IMR-90 (cell line): ENCODE measurements around the gene FAS. TPM values are rescaled to one million over a fixed set of nuclear protein-coding genes. Genes with fewer than 3 reads are reported as not detected.
"Not testable (repeated sequence)": the region's sequence is repeated elsewhere in the genome, so short reads cannot be mapped to it uniquely, and the experiment has no call there.

Source experiments
- ATAC-seq: fragments of 200-7000 bp; cut with Tn5 transposase; 2 replicates; pipeline ENCODE4 v1.9.1; 2020; ENCODE audit warnings: low read depth, mild to moderate bottlenecking, moderate library complexity
- BruUV-seq: library from RNA; stranded (reverse); fragments of 400-500 nt; replicated peaks from 2 replicates; lab custom pipeline; 2021; lab: Mats Ljungman, UMichigan
- CTCF ChIA-PET: fragments of 300-600 bp; formaldehyde crosslinking; extraction: SDS; loops from one replicate; lab custom pipeline; 2021; ENCODE audit warnings: antibody characterized with exemption; lab: Yijun Ruan, JAX
- POLR2A ChIA-PET: fragments of 300-600 bp; sonication (Branson Sonifier 250); formaldehyde crosslinking; loops from one replicate; lab custom pipeline; 2022; ENCODE audit warnings: antibody characterized with exemption; ENCODE audit not compliant: unreplicated experiment; lab: Charles Lee
- DNase-seq: peaks from one replicate; pipeline ENCODE4 v3.0.0; 2013
- H2AFZ ChIP-seq: replicated peaks from 2 replicates; pipeline ENCODE3; 2013; ENCODE audit warnings: low read length, mild to moderate bottlenecking; ENCODE audit not compliant: poor library complexity
- H2AK5ac ChIP-seq: 2 replicates; pipeline ENCODE4 v1.6.1; 2013; ENCODE audit warnings: low read depth, low read length, inconsistent platforms
- H2AK9ac ChIP-seq: replicated peaks from 2 replicates; pipeline ENCODE3; 2013; ENCODE audit warnings: mild to moderate bottlenecking, low read depth, low read length, moderate library complexity; ENCODE audit not compliant: poor library complexity
- H2BK120ac ChIP-seq: 2 replicates; pipeline ENCODE4 v1.6.1; 2013; ENCODE audit warnings: low read depth, low read length, inconsistent platforms
- H2BK15ac ChIP-seq: 3 replicates; pipeline ENCODE4 v1.6.1; 2013; ENCODE audit warnings: low read depth, low read length, inconsistent platforms
- H2BK20ac ChIP-seq: 2 replicates; pipeline ENCODE4 v1.6.1; 2013; ENCODE audit warnings: low read depth, mild to moderate bottlenecking, inconsistent platforms, low read length, moderate library complexity
- H2BK5ac ChIP-seq: 2 replicates; pipeline ENCODE4 v1.6.1; 2013; ENCODE audit warnings: mild to moderate bottlenecking, low read depth, low read length, inconsistent platforms; ENCODE audit not compliant: poor library complexity, severe bottlenecking
- H3K14ac ChIP-seq: replicated peaks from 2 replicates; pipeline ENCODE4 v1.6.1; 2013; ENCODE audit warnings: low read depth, low read length, inconsistent platforms
- H3K18ac ChIP-seq: 2 replicates; pipeline ENCODE4 v1.6.1; 2013; ENCODE audit warnings: low read depth, low read length, control low read depth
- H3K23ac ChIP-seq: 2 replicates; pipeline ENCODE4 v1.6.1; 2013; ENCODE audit warnings: low read depth, low read length, inconsistent platforms
- H3K27ac ChIP-seq: 2 replicates; pipeline ENCODE4 v1.5.1; 2013; ENCODE audit warnings: mild to moderate bottlenecking, control low read depth, low read length; ENCODE audit not compliant: insufficient read depth
- H3K27me3 ChIP-seq: 2 replicates; pipeline ENCODE4 v1.6.1; 2013; ENCODE audit warnings: low read length; ENCODE audit not compliant: control insufficient read depth, insufficient read depth
- H3K36me3 ChIP-seq: 2 replicates; pipeline ENCODE4 v1.6.1; 2013; ENCODE audit warnings: low read length, mixed read lengths; ENCODE audit not compliant: control insufficient read depth, insufficient read depth
- H3K4ac ChIP-seq: 2 replicates; pipeline ENCODE4 v1.6.1; 2013; ENCODE audit warnings: low read depth, low read length, inconsistent platforms
- H3K4me1 ChIP-seq: 2 replicates; pipeline ENCODE4 v1.6.1; 2013; ENCODE audit warnings: low read length, mixed read lengths; ENCODE audit not compliant: control insufficient read depth, insufficient read depth
- H3K4me2 ChIP-seq: 2 replicates; pipeline ENCODE4 v1.6.1; 2013; ENCODE audit warnings: low read depth, mild to moderate bottlenecking, control low read depth, low read length, moderate library complexity
- H3K4me3 ChIP-seq: 2 replicates; pipeline ENCODE4 v1.5.1; 2013; ENCODE audit warnings: low read depth, mild to moderate bottlenecking, control low read depth, low read length, moderate library complexity; ENCODE audit not compliant: insufficient read depth
- H3K56ac ChIP-seq: 2 replicates; pipeline ENCODE4 v1.6.1; 2013; ENCODE audit warnings: low read length, inconsistent platforms; ENCODE audit not compliant: insufficient read depth; ENCODE audit errors: extremely low read depth
- H3K79me1 ChIP-seq, 2 experiments: 2 replicates each; pipeline ENCODE4 v1.6.1; 2013; ENCODE audit warnings: low read length in 2 of 2, inconsistent platforms in 1 of 2, low read depth in 1 of 2
- H3K9ac ChIP-seq: 2 replicates; pipeline ENCODE4 v1.6.1; 2013; ENCODE audit warnings: low read depth, low read length, control low read depth
- H3K9me1 ChIP-seq: 2 replicates; pipeline ENCODE4 v1.6.1; 2013; ENCODE audit warnings: low read length, inconsistent platforms; ENCODE audit not compliant: insufficient read depth
- H3K9me3 ChIP-seq: 2 replicates; pipeline ENCODE4 v1.6.1; 2013; ENCODE audit warnings: low read length; ENCODE audit not compliant: control insufficient read depth, insufficient read depth
- H4K20me1 ChIP-seq: 2 replicates; pipeline ENCODE4 v1.6.1; 2013; ENCODE audit warnings: low read length, inconsistent platforms; ENCODE audit not compliant: insufficient read depth
- H4K5ac ChIP-seq: 2 replicates; pipeline ENCODE4 v1.6.1; 2013; ENCODE audit warnings: mild to moderate bottlenecking, low read depth, low read length, control low read depth
- H4K8ac ChIP-seq, 2 experiments: 2 replicates each; pipeline ENCODE4 v1.6.1; 2013; ENCODE audit warnings: low read depth in 2 of 2, low read length in 2 of 2, control low read depth in 1 of 2, inconsistent platforms in 1 of 2
- H4K91ac ChIP-seq: 2 replicates; pipeline ENCODE4 v1.6.1; 2013; ENCODE audit warnings: low read depth, low read length, inconsistent platforms; ENCODE audit not compliant: insufficient read depth
- FOS ChIP-seq: fragments of 150-350 bp; IDR thresholded peaks from 2 replicates; pipeline ENCODE4 v1.6.1; 2016; ENCODE audit warnings: low read depth, low read length
- WGBS, 2 experiments: methylation state at CpG; one replicate each; pipeline versions ENCODE4 v1.1.5 to v1.1.7; 2013; ENCODE audit warnings: missing lambda C conversion rate in 2 of 2; ENCODE audit not compliant: insufficient read length in 1 of 2; ENCODE audit errors: extremely low coverage in 2 of 2; 5-methylcytosine and 5-hydroxymethylcytosine counted together
- dilution Hi-C: fragments of 300-500 bp; cut with HindIII; formaldehyde crosslinking; loops from one replicate; pipeline ENCODE4 v1.14.3; 2018; ENCODE audit warnings: low sequenced_read_pairs; ENCODE audit not compliant: unreplicated experiment
- in situ Hi-C: fragments of 300-500 bp; cut with MboI; formaldehyde crosslinking; loops from 3 replicates; pipeline ENCODE4 v1.14.3; 2019; ENCODE audit warnings: low sequenced_read_pairs, inconsistent platforms, mixed read lengths
- intact Hi-C: fragments of 100-400 bp; cut with micrococcal nuclease; formaldehyde crosslinking; loops from 2 replicates; pipeline ENCODE4 v1.10.0; 2022
- polyA plus RNA-seq, 3 experiments: library from polyadenylated mRNA; depleted of rRNA; stranded (reverse); fragments of >200 nt; gene quantifications; 2 replicates each; pipeline ENCODE4 v1.2.3, GENCODE V29; 2012; ENCODE audit warnings: low replicate concordance in 1 of 3
- total RNA-seq: library from RNA; depleted of rRNA; stranded (reverse); fragments of >200 nt; gene quantifications from 2 replicates; pipeline ENCODE4 v1.2.3, GENCODE V29; 2012

The FAS gene
- total and polyA plus RNA-seq, 2 of the 4 experiments (the other 2 are of a cell fraction): 34.3 to 53.8 TPM

- H3K18ac ChIP-seq, H2AK9ac ChIP-seq, H3K4me2 ChIP-seq, H3K4ac ChIP-seq, H3K79me1 ChIP-seq, H3K27me3 ChIP-seq, H3K9ac ChIP-seq, H3K9me1 ChIP-seq, CTCF ChIA-PET, H2BK120ac ChIP-seq, intact Hi-C loops, H2BK20ac ChIP-seq, H4K5ac ChIP-seq, H2BK5ac ChIP-seq, H3K4me3 ChIP-seq, H4K20me1 ChIP-seq, H3K9me3 ChIP-seq, H3K4me1 ChIP-seq, H2BK15ac ChIP-seq, H2AK5ac ChIP-seq, H4K91ac ChIP-seq, POLR2A ChIA-PET, H3K23ac ChIP-seq, H2AFZ ChIP-seq, BruUV-seq, H3K56ac ChIP-seq, H3K27ac ChIP-seq: not testable (repeated sequence)
- in situ Hi-C loops (loop anchor here (10.0 kb wide), 1 partner anchor 363 kb away; no protein-coding TSS in a partner anchor), dilution Hi-C loops (loop anchor here (25.0 kb wide), 1 partner anchor 191 kb away; the partner anchor contains the start of gene CH25H)
- peak overlapping the region; percentile 37; the same call in 1 of the 2 replicates for H3K14ac ChIP-seq
- H3K36me3 ChIP-seq: peaks cover 25% of the 10 kb centered on the region
- H4K8ac ChIP-seq: 0 out of 4 replicates have a peak overlapping the region, but pooled peaks of 1 of the 2 experiments have one; percentile 40
- ATAC-seq (peak; percentile 64), DNase-seq (peak; percentile 47)
- 93% methylated on average over 3 of the region's 6 CpGs; no CpG with 5 or more reads in 1 of the 2 experiments for WGBS, 2 experiments
- 0 out of 2 replicates have a peak, but pooled peaks have one; percentile 9 for TF ChIP-seq FOS
Measured at GRCh38 chr10:89021526-89021925, 30.9 kb downstream of the FAS start.
